ENCODE data around the gene NEDD4L. TPM values are rescaled to one million over a fixed set of nuclear protein-coding genes. Genes with fewer than 3 reads are reported as not detected.

The NEDD4L gene
- total RNA-seq, 3 donors from 2014 or later = 2.6 to 4.7 (median 2.9) TPM

- peaks cover 16% of the 10 kb centered on the region for H3K27me3 Mint-ChIP-seq (ENCODE audit: low read depth)
- no peak overlapping the region for H3K4me3 Mint-ChIP-seq
- H3K4me1 Mint-ChIP-seq (ENCODE audit: low read depth) = peaks cover 7% of the 10 kb centered on the region
- H3K9me3 Mint-ChIP-seq = no peaks in the 10 kb centered on the region
- no peaks in the 10 kb centered on the region for H3K36me3 Mint-ChIP-seq (ENCODE audit: insufficient read depth)
- no peak for DNase-seq
- ATAC-seq = no peak
These were observed 96.6 kb downstream of the NEDD4L start for GRCh38 chr18:58140387-58141325.

- peaks cover 8% of the 10 kb centered on the region for H3K27me3 Mint-ChIP-seq (ENCODE audit: low read depth)
- peaks cover 4% of the 10 kb centered on the region for H3K4me1 Mint-ChIP-seq (ENCODE audit: low read depth)
- ATAC-seq (no peak), DNase-seq (no peak)
- H3K36me3 Mint-ChIP-seq (ENCODE audit: insufficient read depth) = no peaks in the 10 kb centered on the region
- H3K4me3 Mint-ChIP-seq = no peak overlapping the region
- no peaks in the 10 kb centered on the region for H3K9me3 Mint-ChIP-seq
These were observed 99.4 kb downstream of the NEDD4L start for GRCh38 chr18:58143386-58143785.

- H3K9me3 Mint-ChIP-seq = no peaks in the 10 kb centered on the region
- H3K4me3 Mint-ChIP-seq = no peak overlapping the region
- no peak for ATAC-seq
- H3K4me1 Mint-ChIP-seq (ENCODE audit: low read depth) = peaks cover 4% of the 10 kb centered on the region
- H3K27me3 Mint-ChIP-seq (ENCODE audit: low read depth) = peaks cover 5% of the 10 kb centered on the region
- H3K36me3 Mint-ChIP-seq (ENCODE audit: insufficient read depth) = no peaks in the 10 kb centered on the region
- no peak for DNase-seq
These were observed 100.1 kb downstream of the NEDD4L start for GRCh38 chr18:58144106-58144505.

GRCh38 chr18:58144671-58145285 is 100.8 kb downstream of the NEDD4L start:
- H3K27me3 Mint-ChIP-seq (ENCODE audit: low read depth) = peaks cover 5% of the 10 kb centered on the region
- ATAC-seq = no peak
- H3K9me3 Mint-ChIP-seq = no peaks in the 10 kb centered on the region
- H3K4me1 Mint-ChIP-seq (ENCODE audit: low read depth) = peaks cover under 1% of the 10 kb centered on the region
- H3K4me3 Mint-ChIP-seq = no peak overlapping the region
- H3K36me3 Mint-ChIP-seq (ENCODE audit: insufficient read depth) = no peaks in the 10 kb centered on the region
- DNase-seq = no peak

GRCh38 chr18:58146099-58146498 is 102.1 kb downstream of the NEDD4L start:
- Mint-ChIP-seq H3K4me1 (ENCODE audit: low read depth) (no peaks in the 10 kb centered on the region), H3K36me3 (ENCODE audit: insufficient read depth) (no peaks in the 10 kb centered on the region), H3K4me3 (no peak overlapping the region), H3K9me3 (no peaks in the 10 kb centered on the region), H3K27me3 (ENCODE audit: low read depth) (peaks cover 2% of the 10 kb centered on the region)
- DNase-seq (no peak), ATAC-seq (no peak)

- peaks cover 7% of the 10 kb centered on the region for H3K27me3 Mint-ChIP-seq (ENCODE audit: low read depth)
- ATAC-seq = no peak
These were observed 105.0 kb downstream of the NEDD4L start for GRCh38 chr18:58148954-58149471.

GRCh38 chr18:58150772-58151171 is 106.7 kb downstream of the NEDD4L start:
- no peaks in the 10 kb centered on the region for H3K4me1 Mint-ChIP-seq (ENCODE audit: low read depth)
- no peak for ATAC-seq
- no peaks in the 10 kb centered on the region for H3K9me3 Mint-ChIP-seq
- H3K27me3 Mint-ChIP-seq (ENCODE audit: low read depth) = peaks cover 8% of the 10 kb centered on the region
- no peak overlapping the region for H3K4me3 Mint-ChIP-seq
- no peaks in the 10 kb centered on the region for H3K36me3 Mint-ChIP-seq (ENCODE audit: insufficient read depth)
- no peak for DNase-seq

More at GRCh38 chr18:58148954-58149471, 105.0 kb downstream of the NEDD4L start:
- Mint-ChIP-seq H3K4me1 (ENCODE audit: low read depth) (no peaks in the 10 kb centered on the region), H3K9me3 (no peaks in the 10 kb centered on the region), H3K36me3 (ENCODE audit: insufficient read depth) (no peaks in the 10 kb centered on the region), H3K4me3 (no peak overlapping the region)
- no peak for DNase-seq

- no peak for ATAC-seq
- no peaks in the 10 kb centered on the region for H3K9me3 Mint-ChIP-seq
- H3K4me3 Mint-ChIP-seq = no peak overlapping the region
- H3K4me1 Mint-ChIP-seq (ENCODE audit: low read depth) = no peaks in the 10 kb centered on the region
- H3K36me3 Mint-ChIP-seq (ENCODE audit: insufficient read depth) = no peaks in the 10 kb centered on the region
- peaks cover 8% of the 10 kb centered on the region for H3K27me3 Mint-ChIP-seq (ENCODE audit: low read depth)
- DNase-seq = no peak
These were observed 108.2 kb downstream of the NEDD4L start for GRCh38 chr18:58152216-58152615.

DNA sequence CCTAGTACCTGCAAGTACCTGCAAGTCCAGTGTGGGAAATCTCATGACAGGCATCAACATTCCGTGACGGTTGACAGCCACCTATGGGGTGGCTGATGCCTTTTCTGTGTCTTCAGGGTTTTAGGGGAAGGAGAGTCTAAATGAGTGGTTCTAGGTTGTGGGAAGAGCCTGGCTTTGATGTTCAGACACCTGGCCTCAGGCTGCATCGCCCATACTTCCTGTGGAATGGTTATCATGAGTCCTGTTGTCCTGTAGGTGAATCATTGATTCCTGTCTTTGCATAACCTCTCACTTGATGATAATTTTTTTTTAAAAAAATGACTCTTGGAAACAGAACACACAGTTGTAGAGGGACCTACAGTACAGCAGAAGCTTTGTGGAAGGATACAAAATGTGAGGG is 108.9 kb downstream of the NEDD4L start:
- DNase-seq (no peak), ATAC-seq (no peak)
- Mint-ChIP-seq H3K9me3 (no peaks in the 10 kb centered on the region), H3K36me3 (ENCODE audit: insufficient read depth) (no peaks in the 10 kb centered on the region), H3K27me3 (ENCODE audit: low read depth) (peaks cover 8% of the 10 kb centered on the region), H3K4me3 (no peak overlapping the region), H3K4me1 (ENCODE audit: low read depth) (no peaks in the 10 kb centered on the region)

DNA sequence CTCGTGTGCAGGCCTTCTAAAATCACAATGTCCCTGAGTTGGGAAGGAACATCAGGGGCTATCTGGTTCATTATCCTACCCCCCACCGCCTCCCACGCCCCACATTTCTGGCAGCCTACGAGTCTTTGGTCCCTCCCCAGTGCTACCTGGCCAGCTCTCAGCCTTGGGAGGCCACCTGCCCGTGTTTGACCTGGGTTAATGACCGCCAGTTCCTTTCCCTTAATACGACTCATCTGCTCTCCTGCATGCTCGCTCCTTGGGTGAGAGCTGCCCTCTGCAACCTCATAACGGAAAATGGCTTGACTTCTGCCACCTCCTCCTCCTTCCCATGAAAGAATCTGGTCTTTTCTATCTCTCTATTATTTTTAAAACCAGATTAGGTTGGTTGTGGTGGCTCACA is 112.5 kb downstream of the NEDD4L start:
- no peak for ATAC-seq
- Mint-ChIP-seq H3K27me3 (ENCODE audit: low read depth) (peaks cover 8% of the 10 kb centered on the region), H3K4me1 (ENCODE audit: low read depth) (no peaks in the 10 kb centered on the region), H3K9me3 (no peaks in the 10 kb centered on the region), H3K36me3 (ENCODE audit: insufficient read depth) (no peaks in the 10 kb centered on the region), H3K4me3 (no peak overlapping the region)
- DNase-seq = no peak

DNA sequence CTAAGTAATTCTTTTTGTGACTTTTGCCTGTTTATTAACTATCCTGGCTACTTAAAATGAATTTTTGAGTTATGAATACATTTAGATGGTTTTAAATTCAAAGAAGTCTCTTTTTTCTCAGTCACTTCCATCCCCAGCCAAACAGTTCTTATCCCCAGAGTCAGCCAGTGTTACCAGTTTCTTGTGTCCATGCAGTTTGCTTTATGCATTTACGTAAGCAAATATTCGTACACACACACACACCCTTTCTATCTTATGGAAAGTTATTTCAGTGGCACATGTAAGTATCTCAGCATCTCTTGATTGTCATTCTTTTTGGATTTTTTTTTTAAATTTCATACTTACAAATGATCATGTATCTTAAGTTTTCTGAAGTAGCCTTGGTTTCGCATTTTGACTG is 113.2 kb downstream of the NEDD4L start:
- DNase-seq (no peak), ATAC-seq (no peak)
- no peaks in the 10 kb centered on the region for H3K4me1 Mint-ChIP-seq (ENCODE audit: low read depth)
- peaks cover 3% of the 10 kb centered on the region for H3K27me3 Mint-ChIP-seq (ENCODE audit: low read depth)
- no peak overlapping the region for H3K4me3 Mint-ChIP-seq
- no peaks in the 10 kb centered on the region for H3K9me3 Mint-ChIP-seq
- H3K36me3 Mint-ChIP-seq (ENCODE audit: insufficient read depth) = no peaks in the 10 kb centered on the region

DNA sequence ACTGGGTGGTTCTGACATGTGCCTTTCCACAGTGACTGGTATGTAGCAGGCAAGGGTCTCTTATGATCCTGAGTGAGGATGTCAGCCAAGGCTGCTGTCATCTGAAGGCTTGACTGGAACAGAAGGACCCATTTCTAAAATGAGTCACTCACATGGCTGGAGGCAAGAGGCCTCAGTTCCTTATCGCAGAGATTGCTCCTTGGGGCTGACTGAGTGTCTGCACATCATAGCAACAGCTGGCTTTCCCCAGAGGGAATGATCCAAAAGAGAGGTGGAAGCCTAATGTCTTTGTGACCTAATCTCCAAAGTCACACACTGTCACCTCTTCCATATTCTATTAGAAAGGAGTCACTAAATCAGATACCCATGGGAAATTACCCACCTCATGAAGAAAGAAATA is 114.0 kb downstream of the NEDD4L start:
- no peak for DNase-seq
- H3K36me3 Mint-ChIP-seq (ENCODE audit: insufficient read depth) = no peaks in the 10 kb centered on the region
- H3K9me3 Mint-ChIP-seq = no peaks in the 10 kb centered on the region
- no peaks in the 10 kb centered on the region for H3K4me1 Mint-ChIP-seq (ENCODE audit: low read depth)
- H3K27me3 Mint-ChIP-seq (ENCODE audit: low read depth) = peaks cover 3% of the 10 kb centered on the region
- H3K4me3 Mint-ChIP-seq = no peak overlapping the region
- no peak for ATAC-seq

- DNase-seq = no peak
- H3K4me1 Mint-ChIP-seq (ENCODE audit: low read depth) = no peaks in the 10 kb centered on the region
- H3K9me3 Mint-ChIP-seq = no peaks in the 10 kb centered on the region
- no peak overlapping the region for H3K4me3 Mint-ChIP-seq
- H3K27me3 Mint-ChIP-seq (ENCODE audit: low read depth) = peaks cover 3% of the 10 kb centered on the region
- no peaks in the 10 kb centered on the region for H3K36me3 Mint-ChIP-seq (ENCODE audit: insufficient read depth)
- no peak for ATAC-seq
These were observed 114.4 kb downstream of the NEDD4L start for GRCh38 chr18:58158459-58158858.

GRCh38 chr18:58161659-58162058 is 117.6 kb downstream of the NEDD4L start:
- H3K36me3 Mint-ChIP-seq (ENCODE audit: insufficient read depth) = no peaks in the 10 kb centered on the region
- DNase-seq (no peak), ATAC-seq (no peak)
- no peaks in the 10 kb centered on the region for H3K27me3 Mint-ChIP-seq (ENCODE audit: low read depth)
- no peak overlapping the region for H3K4me3 Mint-ChIP-seq
- no peaks in the 10 kb centered on the region for H3K4me1 Mint-ChIP-seq (ENCODE audit: low read depth)
- H3K9me3 Mint-ChIP-seq = no peaks in the 10 kb centered on the region

GRCh38 chr18:58162127-58162526 is 118.1 kb downstream of the NEDD4L start:
- Mint-ChIP-seq H3K27me3 (ENCODE audit: low read depth) (no peaks in the 10 kb centered on the region), H3K4me3 (no peak overlapping the region), H3K4me1 (ENCODE audit: low read depth) (no peaks in the 10 kb centered on the region), H3K36me3 (ENCODE audit: insufficient read depth) (no peaks in the 10 kb centered on the region), H3K9me3 (no peaks in the 10 kb centered on the region)
- no peak for ATAC-seq
- DNase-seq = no peak
